ENCODE data around the gene ITIH1. TPM values are rescaled to one million over a fixed set of nuclear protein-coding genes. Genes with fewer than 3 reads are reported as not detected.

The ITIH1 gene
- total RNA-seq, 1 experiment from 2014 or later: not detected

DNA sequence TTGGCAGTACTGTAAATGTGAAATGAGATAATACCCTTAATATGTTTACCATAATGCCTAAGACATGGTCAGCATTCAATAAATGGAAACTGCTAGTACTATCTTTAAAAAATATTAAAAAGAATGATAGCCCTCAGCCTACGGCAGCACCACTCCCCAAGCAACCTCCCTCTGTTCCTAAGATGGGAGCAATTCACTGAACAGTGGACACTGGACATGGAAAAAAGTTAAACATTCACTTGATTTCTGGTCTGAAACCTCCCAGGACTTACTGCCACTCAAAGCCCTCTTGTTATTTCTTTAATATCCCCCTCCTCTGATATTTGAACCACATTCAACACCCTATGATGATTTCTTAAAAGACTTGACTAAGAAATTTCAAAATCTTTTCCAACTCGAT lies 33.7 kb upstream of the ITIH1 start:
- Histone ChIP-seq H3K14ac (ENCODE audit: insufficient read depth, low read length) (no peak overlapping the region), H3K9ac (ENCODE audit: extremely low read depth, insufficient read length, low read length) (no peak overlapping the region), H3K27me3 (ENCODE audit: insufficient read depth, low read length) (no peaks in the 10 kb centered on the region), H3K23ac (ENCODE audit: insufficient read length, low read depth, low read length) (no peak overlapping the region), H3K79me1 (ENCODE audit: insufficient read depth, low read depth, low read length, poor library complexity, severe bottlenecking) (no peaks in the 10 kb centered on the region), H2AFZ (ENCODE audit: low read length) (no peak overlapping the region), H3K18ac (ENCODE audit: insufficient read length, low read depth, low read length) (no peak overlapping the region), H2BK15ac (ENCODE audit: low read depth, low read length) (no peak overlapping the region), H3K79me2 (ENCODE audit: insufficient read depth, low read length) (no peaks in the 10 kb centered on the region), H4K8ac (replicated peaks; ENCODE audit: insufficient read length, low read depth, low read length) (no peak overlapping the region), H4K91ac (ENCODE audit: insufficient read length, low read depth, low read length) (no peak overlapping the region), H2BK20ac (ENCODE audit: low read depth, low read length, poor library complexity, severe bottlenecking) (no peak overlapping the region), H2AK5ac (ENCODE audit: insufficient read length, low read length) (no peak overlapping the region), H3K4me2 (ENCODE audit: insufficient read depth, insufficient read length, low read length) (no peak overlapping the region), H3K4me1 (ENCODE audit: insufficient read depth, low read length) (no peaks in the 10 kb centered on the region), H4K5ac (ENCODE audit: insufficient read length, low read depth, low read length) (no peak overlapping the region), H3K56ac (ENCODE audit: insufficient read length, low read depth, low read length) (no peak overlapping the region), H3K4ac (ENCODE audit: low read depth, low read length) (no peak overlapping the region), H2BK12ac (ENCODE audit: insufficient read length, low read depth, low read length) (no peak overlapping the region), H4K20me1 (ENCODE audit: control insufficient read depth, insufficient read depth, insufficient read length) (no peaks in the 10 kb centered on the region), H3K9me3 (ENCODE audit: control insufficient read depth, low read depth, low read length) (no peaks in the 10 kb centered on the region), H2BK5ac (ENCODE audit: insufficient read length, low read length) (no peak overlapping the region), H2BK120ac (ENCODE audit: low read depth, low read length, poor library complexity, severe bottlenecking) (no peak overlapping the region), H3K23me2 (ENCODE audit: insufficient read length, low read depth, low read length, poor library complexity, severe bottlenecking) (no peaks in the 10 kb centered on the region), H3K27ac (ENCODE audit: insufficient read length, low read depth, low read length) (no peak overlapping the region), H3T11ph (ENCODE audit: low read length) (no peak overlapping the region)
- Mint-ChIP-seq H3K9me3 (no peaks in the 10 kb centered on the region; a peak in 1 of 5 replicates), H3K27ac (no peak overlapping the region), H3K36me3 (ENCODE audit: insufficient read depth in 1 of 3, low read depth in 3 of 3) (peaks cover 36 to 80% (median 79%) of the 10 kb centered on the region in 3 experiments; a peak in 6 of 7 replicates), H3K4me3 (no peak overlapping the region), H3K4me1 (no peaks in the 10 kb centered on the region), H3K27me3 (ENCODE audit: low read depth) (no peaks in the 10 kb centered on the region)
- TF ChIP-seq, protein P1, sequence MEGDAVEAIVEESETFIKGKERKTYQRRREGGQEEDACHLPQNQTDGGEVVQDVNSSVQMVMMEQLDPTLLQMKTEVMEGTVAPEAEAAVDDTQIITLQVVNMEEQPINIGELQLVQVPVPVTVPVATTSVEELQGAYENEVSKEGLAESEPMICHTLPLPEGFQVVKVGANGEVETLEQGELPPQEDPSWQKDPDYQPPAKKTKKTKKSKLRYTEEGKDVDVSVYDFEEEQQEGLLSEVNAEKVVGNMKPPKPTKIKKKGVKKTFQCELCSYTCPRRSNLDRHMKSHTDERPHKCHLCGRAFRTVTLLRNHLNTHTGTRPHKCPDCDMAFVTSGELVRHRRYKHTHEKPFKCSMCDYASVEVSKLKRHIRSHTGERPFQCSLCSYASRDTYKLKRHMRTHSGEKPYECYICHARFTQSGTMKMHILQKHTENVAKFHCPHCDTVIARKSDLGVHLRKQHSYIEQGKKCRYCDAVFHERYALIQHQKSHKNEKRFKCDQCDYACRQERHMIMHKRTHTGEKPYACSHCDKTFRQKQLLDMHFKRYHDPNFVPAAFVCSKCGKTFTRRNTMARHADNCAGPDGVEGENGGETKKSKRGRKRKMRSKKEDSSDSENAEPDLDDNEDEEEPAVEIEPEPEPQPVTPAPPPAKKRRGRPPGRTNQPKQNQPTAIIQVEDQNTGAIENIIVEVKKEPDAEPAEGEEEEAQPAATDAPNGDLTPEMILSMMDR (conservative IDR thresholded peaks at IDR 0.05): no peak
- no peak for DNase-seq
- WGBS (ENCODE audit: extremely low coverage, insufficient read length, low lambda C conversion rate): no CpG with 5 or more reads among the region's 2 CpGs
